Keratinocyte (primary cell): Measurements from ENCODE around the gene RNF44. TPM values are rescaled to one million over a fixed set of nuclear protein-coding genes. Genes with fewer than 3 reads are reported as not detected.

Source experiments
- DNase-seq: peaks from one replicate; pipeline ENCODE4 v3.0.0-alpha.2; 2011; ENCODE audit warnings: low read depth, missing footprints, low spot score
- FAIRE-seq: peaks from 2 replicates; lab custom pipeline; 2011; peaks lifted over from hg19 to GRCh38; lab: Jason Lieb, UNC
- H2AFZ ChIP-seq: 2 replicates; pipeline ENCODE4 v1.6.0; 2012; ENCODE audit warnings: low read length, control low read depth, inconsistent platforms; ENCODE audit not compliant: control insufficient read depth
- H3K27ac ChIP-seq: 2 replicates; pipeline ENCODE4 v1.5.1; 2011; ENCODE audit warnings: low read length; ENCODE audit not compliant: control insufficient read depth, insufficient read depth
- H3K27me3 ChIP-seq: 3 replicates; pipeline ENCODE4 v1.6.0; 2011; ENCODE audit warnings: low read length; ENCODE audit not compliant: control insufficient read depth, insufficient read depth; ENCODE audit errors: extremely low read depth
- H3K36me3 ChIP-seq, 2 experiments: 2 replicates in 1 of 2; 3 replicates in 1 of 2; pipeline ENCODE4 v1.5.1; 2011; ENCODE audit warnings: low read length in 2 of 2, mild to moderate bottlenecking in 1 of 2; ENCODE audit not compliant: control insufficient read depth in 2 of 2, insufficient read depth in 2 of 2; ENCODE audit errors: extremely low read depth in 1 of 2
- H3K4me1 ChIP-seq: 3 replicates; pipeline ENCODE4 v1.5.1; 2011; ENCODE audit warnings: low read length; ENCODE audit not compliant: control insufficient read depth, insufficient read depth; ENCODE audit errors: extremely low read depth
- H3K4me2 ChIP-seq: 3 replicates; pipeline ENCODE4 v1.6.0; 2011; ENCODE audit warnings: low read depth, low read length; ENCODE audit not compliant: control insufficient read depth, insufficient read depth; ENCODE audit errors: extremely low read depth
- H3K4me3 ChIP-seq, 3 experiments: fragments of 200-600 bp in 1 of 3; sonication (generic) in 1 of 3; 2 replicates in 2 of 3; 3 replicates in 1 of 3; pipeline ENCODE4 v1.5.1; 2011 to 2016; ENCODE audit warnings: low read length in 3 of 3, mild to moderate bottlenecking in 3 of 3, control low read depth in 2 of 3, inconsistent platforms in 1 of 3, low read depth in 1 of 3, mixed read lengths in 1 of 3, mixed run types in 1 of 3, moderate library complexity in 1 of 3; ENCODE audit not compliant: control insufficient read depth in 2 of 3, insufficient read depth in 2 of 3; ENCODE audit errors: extremely low read depth in 1 of 3
- H3K79me2 ChIP-seq: 2 replicates; pipeline ENCODE4 v1.6.0; 2012; ENCODE audit warnings: low read length; ENCODE audit not compliant: control insufficient read depth, insufficient read depth
- H3K9ac ChIP-seq: 3 replicates; pipeline ENCODE4 v1.6.0; 2011; ENCODE audit warnings: low read length; ENCODE audit not compliant: control insufficient read depth, insufficient read depth; ENCODE audit errors: extremely low read depth
- H3K9me1 ChIP-seq: 3 replicates; pipeline ENCODE4 v1.6.0; 2011; ENCODE audit warnings: low read length; ENCODE audit not compliant: control insufficient read depth, insufficient read depth; ENCODE audit errors: extremely low read depth
- H3K9me3 ChIP-seq: 2 replicates; pipeline ENCODE4 v1.5.1; 2012; ENCODE audit warnings: low read depth, low read length; ENCODE audit not compliant: control insufficient read depth
- H4K20me1 ChIP-seq: 3 replicates; pipeline ENCODE4 v1.6.0; 2011; ENCODE audit warnings: low read length; ENCODE audit not compliant: control insufficient read depth, insufficient read depth; ENCODE audit errors: extremely low read depth
- EZH2 ChIP-seq: IDR thresholded peaks from one replicate; pipeline ENCODE4 v1.6.1; 2012; ENCODE audit warnings: inconsistent platforms, mild to moderate bottlenecking, low read length, moderate library complexity
- dilution Hi-C: fragments of 300-500 bp; cut with MboI; formaldehyde crosslinking; loops from one replicate; pipeline ENCODE4 v1.7.0; 2020; ENCODE audit warnings: low sequenced_read_pairs; ENCODE audit not compliant: extremely low pct_ligation_motif_present
- polyA plus RNA-seq, 5 experiments: library from polyadenylated mRNA; depleted of rRNA in 3 of 5; stranded (reverse) in 3 of 5; stranded (forward) in 1 of 5; unstranded in 1 of 5; fragments of >200 nt; gene quantifications; 1 replicate in 1 of 5; 2 replicates in 3 of 5; 3 replicates in 1 of 5; pipeline versions ENCODE4 v1.2.1 to v1.2.3, GENCODE V29; 2011 to 2012; ENCODE audit warnings: missing spikeins in 2 of 5, low read depth in 1 of 5, low replicate concordance in 1 of 5
- TF ChIP-seq, protein P1 (sequence below), 3 experiments: IDR thresholded peaks in 1 of 3; conservative IDR thresholded peaks in 1 of 3; optimal IDR thresholded peaks in 1 of 3; 2 replicates in 2 of 3; 3 replicates in 1 of 3; pipeline versions ENCODE3 to v1.5.1; 2011; ENCODE audit warnings: low read length in 3 of 3, mild to moderate bottlenecking in 3 of 3, moderate library complexity in 2 of 3, control low read depth in 1 of 3, inconsistent platforms in 1 of 3; ENCODE audit not compliant: insufficient read depth in 2 of 3; ENCODE audit errors: extremely low read depth in 1 of 3

The RNF44 gene
- polyA plus RNA-seq, 1 donor (not counting 4 experiments of a cell fraction or from before 2014, with no cell fraction given): 5.3 TPM

DNA sequence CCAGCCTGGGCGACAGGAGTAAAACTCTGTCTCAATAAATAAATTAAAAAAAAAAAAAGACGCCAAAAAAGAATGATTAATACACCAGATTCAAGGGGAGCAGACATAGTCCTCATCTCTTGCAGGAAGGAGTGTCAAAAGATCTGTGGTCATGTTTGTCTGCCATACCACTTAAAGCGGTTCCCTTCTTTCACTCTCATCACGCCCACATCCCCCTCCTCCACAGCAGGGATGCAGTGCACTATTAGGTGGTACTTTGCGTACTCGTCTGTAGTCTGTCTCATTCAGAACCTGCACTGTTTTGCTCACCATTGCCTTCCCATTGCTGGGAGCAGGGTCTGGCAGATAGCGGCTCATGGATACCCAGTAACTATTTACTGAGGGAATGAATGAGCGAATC lies 23.2 kb upstream of the RNF44 start:
- no peak for DNase-seq
- Histone ChIP-seq H2AFZ (no peak overlapping the region), H3K4me3 (no peak overlapping the region), H3K27ac (no peak overlapping the region), H4K20me1 (no peaks in the 10 kb centered on the region), H3K9me1 (no peaks in the 10 kb centered on the region), H3K79me2 (no peaks in the 10 kb centered on the region), H3K4me2 (no peak overlapping the region), H3K27me3 (no peaks in the 10 kb centered on the region), H3K36me3 (no peaks in the 10 kb centered on the region), H3K4me1 (peaks cover 13% of the 10 kb centered on the region), H3K9ac (no peak overlapping the region), H3K9me3 (no peaks in the 10 kb centered on the region)
- no peak for FAIRE-seq
- dilution Hi-C loops: no loop called here
- no peak for TF ChIP-seq EZH2
- TF ChIP-seq, protein P1, sequence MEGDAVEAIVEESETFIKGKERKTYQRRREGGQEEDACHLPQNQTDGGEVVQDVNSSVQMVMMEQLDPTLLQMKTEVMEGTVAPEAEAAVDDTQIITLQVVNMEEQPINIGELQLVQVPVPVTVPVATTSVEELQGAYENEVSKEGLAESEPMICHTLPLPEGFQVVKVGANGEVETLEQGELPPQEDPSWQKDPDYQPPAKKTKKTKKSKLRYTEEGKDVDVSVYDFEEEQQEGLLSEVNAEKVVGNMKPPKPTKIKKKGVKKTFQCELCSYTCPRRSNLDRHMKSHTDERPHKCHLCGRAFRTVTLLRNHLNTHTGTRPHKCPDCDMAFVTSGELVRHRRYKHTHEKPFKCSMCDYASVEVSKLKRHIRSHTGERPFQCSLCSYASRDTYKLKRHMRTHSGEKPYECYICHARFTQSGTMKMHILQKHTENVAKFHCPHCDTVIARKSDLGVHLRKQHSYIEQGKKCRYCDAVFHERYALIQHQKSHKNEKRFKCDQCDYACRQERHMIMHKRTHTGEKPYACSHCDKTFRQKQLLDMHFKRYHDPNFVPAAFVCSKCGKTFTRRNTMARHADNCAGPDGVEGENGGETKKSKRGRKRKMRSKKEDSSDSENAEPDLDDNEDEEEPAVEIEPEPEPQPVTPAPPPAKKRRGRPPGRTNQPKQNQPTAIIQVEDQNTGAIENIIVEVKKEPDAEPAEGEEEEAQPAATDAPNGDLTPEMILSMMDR (optimal IDR thresholded peaks at IDR 0.05 in 1 of 3, IDR thresholded peaks at IDR 0.05 in 1 of 3, conservative IDR thresholded peaks at IDR 0.05 in 1 of 3; ENCODE audit: extremely low read depth in 1 of 3, insufficient read depth in 2 of 3, low read length in 3 of 3): no peak

DNA sequence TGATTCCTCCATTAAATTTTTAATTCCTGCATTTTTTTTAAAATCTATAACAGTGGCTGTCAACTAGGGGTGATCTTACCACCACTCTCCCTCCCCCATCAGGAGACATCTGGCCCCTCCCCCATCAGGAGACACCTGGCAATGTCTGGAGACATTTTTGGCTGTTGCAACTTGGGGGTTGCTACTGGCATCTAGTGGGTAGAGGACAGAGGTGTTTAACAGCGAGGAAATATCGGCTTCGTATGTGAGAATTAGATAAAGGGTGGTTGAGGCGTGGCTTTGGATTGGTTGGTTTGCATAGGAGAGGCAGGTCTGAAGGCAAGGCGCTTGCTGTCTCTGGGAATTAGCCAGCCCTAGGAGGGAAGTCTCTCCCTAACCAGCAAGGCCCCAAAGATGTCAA lies 22.5 kb upstream of the RNF44 start:
- Histone ChIP-seq H3K4me3 (no peak overlapping the region), H3K27me3 (no peaks in the 10 kb centered on the region), H3K27ac (no peak overlapping the region), H3K79me2 (no peaks in the 10 kb centered on the region), H3K4me2 (no peak overlapping the region), H3K9ac (no peak overlapping the region), H2AFZ (no peak overlapping the region), H4K20me1 (no peaks in the 10 kb centered on the region), H3K9me1 (no peaks in the 10 kb centered on the region), H3K4me1 (peaks cover 13% of the 10 kb centered on the region), H3K9me3 (no peaks in the 10 kb centered on the region), H3K36me3 (no peaks in the 10 kb centered on the region)
- no peak for TF ChIP-seq EZH2
- TF ChIP-seq, protein P1 (optimal IDR thresholded peaks at IDR 0.05 in 1 of 3, IDR thresholded peaks at IDR 0.05 in 1 of 3, conservative IDR thresholded peaks at IDR 0.05 in 1 of 3; ENCODE audit: extremely low read depth in 1 of 3, insufficient read depth in 2 of 3, low read length in 3 of 3): peak in 1 of 3 experiments; percentile 33
- DNase-seq: no peak
- FAIRE-seq: peak; percentile 17
- dilution Hi-C loops: no loop called here
